ENCODE measurements around the gene MFSD2A. TPM values are rescaled to one million over a fixed set of nuclear protein-coding genes. Genes with fewer than 3 reads are reported as not detected.
A peak's percentile ranks its signal among the peaks of the same experiment; 100 is the strongest.

The MFSD2A gene
- total and polyA plus RNA-seq, 9 of the 15 experiments (the other 6 are each of a cell fraction or from before 2014, with no cell fraction given): 0.06 to 0.40 (median 0.15) TPM; not detected in 4

DNA sequence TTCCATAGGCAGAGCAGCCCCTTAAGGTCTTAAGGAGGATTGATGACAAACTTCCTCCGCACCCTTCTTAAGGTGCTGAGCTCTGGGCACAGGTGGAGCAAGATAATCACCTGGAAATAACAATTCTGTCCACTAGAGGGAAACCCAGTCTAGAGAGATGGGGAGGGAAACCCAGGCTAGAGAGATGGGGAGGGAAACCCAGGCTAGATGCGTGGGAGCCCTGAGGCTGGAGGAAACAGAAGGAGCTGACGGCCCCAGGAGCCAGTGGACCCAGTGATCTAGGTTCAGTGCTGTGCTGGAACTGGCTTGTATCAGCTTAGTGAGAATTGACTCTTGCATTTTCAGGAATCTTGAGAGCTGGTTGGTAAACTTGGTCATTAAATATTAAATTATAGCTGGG lies 35.4 kb upstream of the MFSD2A start:
- no peak overlapping the region for H3K4me2 ChIP-seq (ENCODE audit: insufficient read depth, low read length)
- TF ChIP-seq KLF16 (IDR thresholded peaks at IDR 0.05) (peak; percentile 64; the same call in 1 of the 2 replicates), BCLAF1 (IDR thresholded peaks at IDR 0.05; ENCODE audit: borderline replicate concordance in 1 of 2, control insufficient read depth in 1 of 2, low read depth in 2 of 2, low read length in 1 of 2) (no peak), NCOA1 (IDR thresholded peaks at IDR 0.05; ENCODE audit: low read depth) (no peak), ELF4 (CRISPR knock-in tag; IDR thresholded peaks at IDR 0.05) (no peak), RNF2 (IDR thresholded peaks at IDR 0.05) (peak; percentile 47; the same call in 1 of the 2 replicates), CREM (IDR thresholded peaks at IDR 0.05; ENCODE audit: low read depth) (peak; percentile 48; the same call in 1 of the 2 replicates), RB1 (IDR thresholded peaks at IDR 0.05; ENCODE audit: low read depth) (peak; percentile 73), JUND (IDR thresholded peaks at IDR 0.05; ENCODE audit: borderline replicate concordance, low read depth, low read length) (0 out of 2 replicates have a peak, but pooled peaks have one; percentile 10), JUND (tag; IDR thresholded peaks at IDR 0.05; ENCODE audit: borderline replicate concordance, low read depth, low read length) (peak; percentile 16; the same call in 1 of the 3 replicates), CHCHD3 (CRISPR knock-in tag; IDR thresholded peaks at IDR 0.05) (no peak)
- TF ChIP-seq, protein P1, sequence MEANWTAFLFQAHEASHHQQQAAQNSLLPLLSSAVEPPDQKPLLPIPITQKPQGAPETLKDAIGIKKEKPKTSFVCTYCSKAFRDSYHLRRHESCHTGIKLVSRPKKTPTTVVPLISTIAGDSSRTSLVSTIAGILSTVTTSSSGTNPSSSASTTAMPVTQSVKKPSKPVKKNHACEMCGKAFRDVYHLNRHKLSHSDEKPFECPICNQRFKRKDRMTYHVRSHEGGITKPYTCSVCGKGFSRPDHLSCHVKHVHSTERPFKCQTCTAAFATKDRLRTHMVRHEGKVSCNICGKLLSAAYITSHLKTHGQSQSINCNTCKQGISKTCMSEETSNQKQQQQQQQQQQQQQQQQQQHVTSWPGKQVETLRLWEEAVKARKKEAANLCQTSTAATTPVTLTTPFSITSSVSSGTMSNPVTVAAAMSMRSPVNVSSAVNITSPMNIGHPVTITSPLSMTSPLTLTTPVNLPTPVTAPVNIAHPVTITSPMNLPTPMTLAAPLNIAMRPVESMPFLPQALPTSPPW (CRISPR knock-in tag; IDR thresholded peaks at IDR 0.05): peak; percentile 57

More for the DNA sequence above, 35.4 kb upstream of the MFSD2A start:
- CTCF ChIA-PET (ENCODE audit: low intra/inter-chr PET ratio): interaction anchor here (0.6 to 3.5 kb wide), 8 partner anchors 42 to 137 kb away, joined by 3 to 34 read pairs (median 5); no protein-coding TSS in a partner anchor
- FAIRE-seq: peak; percentile 83
- H3K27me3 ChIP-seq (ENCODE audit: control insufficient read depth in 2 of 2, insufficient read depth in 2 of 2, low read length in 2 of 2): peaks cover 20 to 32% of the 10 kb centered on the region in 2 experiments; a peak in 4 of 5 replicates
- WGBS (ENCODE audit: insufficient coverage, low coverage, missing lambda C conversion rate): 6% methylated on average over 3 of the region's 3 CpGs
- no peak overlapping the region; the same call in 1 of the 2 replicates for H2AFZ ChIP-seq (ENCODE audit: low read depth, low read length)
- H3K9me3 ChIP-seq (replicated peaks; ENCODE audit: control insufficient read depth, insufficient read depth, low read depth, low read length): no peaks in the 10 kb centered on the region
- no peak overlapping the region for H3K9ac ChIP-seq (ENCODE audit: insufficient read depth in 1 of 2, low read depth in 2 of 2, low read length in 2 of 2)
- H3K79me2 ChIP-seq (ENCODE audit: control insufficient read depth, insufficient read depth, low read length): no peaks in the 10 kb centered on the region
- H3K4me3 ChIP-seq: no peak overlapping the region
- no peaks in the 10 kb centered on the region for H4K20me1 ChIP-seq (replicated peaks; ENCODE audit: control insufficient read depth, insufficient read depth, low read length)
- BruUV-seq (replicated peaks): no TSS peak
- in situ Hi-C loops (cut with MboI) (loop anchor here (5.0 kb wide), 1 partner anchor 113 kb away; no protein-coding TSS in a partner anchor), intact Hi-C loops (cut with micrococcal nuclease) (loop anchor here (1.0 to 5.0 kb wide), 3 partner anchors 54 to 113 kb away; no protein-coding TSS in a partner anchor)
- peak; percentile 85 to 87 (median 86) for DNase-seq (ENCODE audit: extremely low read depth in 1 of 4, low spot score in 3 of 4)
- peaks cover 0 to 5% of the 10 kb centered on the region in 2 experiments; a peak in 4 of 5 replicates for H3K4me1 ChIP-seq (replicated peaks in 1 of 2; ENCODE audit: control insufficient read depth in 2 of 2, insufficient read depth in 2 of 2, low read length in 2 of 2)
- peak; percentile 98 for ATAC-seq
- POLR2A ChIA-PET: interaction anchor here (0.6 to 1.7 kb wide), 15 partner anchors 9 to 120 kb away, joined by 3 to 12 read pairs (median 4); partner anchors contain the start of genes CAP1 and MYCL
- H3K36me3 ChIP-seq (ENCODE audit: control insufficient read depth, insufficient read depth, low read length): no peaks in the 10 kb centered on the region
- no peak overlapping the region for H3K27ac ChIP-seq (ENCODE audit: extremely low read depth, low read depth, low read length)
- H3K9me1 ChIP-seq (ENCODE audit: control insufficient read depth, insufficient read depth, low read length): no peaks in the 10 kb centered on the region

Data from K562 (cell line).